HFFc6 (cell line): ENCODE results near the gene ATF7. TPM values are rescaled to one million over a fixed set of nuclear protein-coding genes. Genes with fewer than 3 reads are reported as not detected.
"Not testable (repeated sequence)": the region's sequence is repeated elsewhere in the genome, so short reads cannot be mapped to it uniquely, and the experiment has no call there.

Source experiments
- DNase-seq: peaks from one replicate; pipeline ENCODE4 v3.0.0-alpha.2; 2018
- H3K27ac Mint-ChIP-seq: 2 replicates; pipeline ENCODE4 v1.8.0; 2020; ENCODE audit warnings: mild to moderate bottlenecking, mixed read lengths
- H3K27me3 Mint-ChIP-seq: 2 replicates; pipeline ENCODE4 v1.8.0; 2021; ENCODE audit warnings: mild to moderate bottlenecking, moderate library complexity, mixed read lengths; ENCODE audit not compliant: insufficient read depth
- H3K36me3 Mint-ChIP-seq: 2 replicates; pipeline ENCODE4 v1.8.0; 2021; ENCODE audit warnings: low read depth, mixed read lengths
- H3K4me1 Mint-ChIP-seq: 2 replicates; pipeline ENCODE4 v1.8.0; 2020; ENCODE audit warnings: low read depth, mixed read lengths
- H3K4me3 Mint-ChIP-seq: 2 replicates; pipeline ENCODE4 v1.8.0; 2020; ENCODE audit warnings: mild to moderate bottlenecking, moderate library complexity, mixed read lengths
- H3K9me3 Mint-ChIP-seq: 2 replicates; pipeline ENCODE4 v1.8.0; 2020; ENCODE audit warnings: mild to moderate bottlenecking, mixed read lengths
- total RNA-seq, 6 experiments: library from RNA; stranded (reverse); fragmentation: NEBNext Ultra II Directional; extraction: Animal tissue kit (Norgen Biotek cat#: 25700); gene quantifications; 2 replicates in 1 of 6; 3 replicates in 5 of 6; pipeline ENCODE4 v1.2.3, GENCODE V29; 2021
- TF ChIP-seq, protein P1 (sequence below): fragments of 200-600 bp; sonication (generic); IDR thresholded peaks from 2 replicates; pipeline ENCODE4 v1.5.0; 2021; ENCODE audit warnings: antibody characterized with exemption, mild to moderate bottlenecking

Gene ATF7
- total RNA-seq, 6 experiments from 2014 or later = 23.6 to 32.1 (median 29.8) TPM

DNA sequence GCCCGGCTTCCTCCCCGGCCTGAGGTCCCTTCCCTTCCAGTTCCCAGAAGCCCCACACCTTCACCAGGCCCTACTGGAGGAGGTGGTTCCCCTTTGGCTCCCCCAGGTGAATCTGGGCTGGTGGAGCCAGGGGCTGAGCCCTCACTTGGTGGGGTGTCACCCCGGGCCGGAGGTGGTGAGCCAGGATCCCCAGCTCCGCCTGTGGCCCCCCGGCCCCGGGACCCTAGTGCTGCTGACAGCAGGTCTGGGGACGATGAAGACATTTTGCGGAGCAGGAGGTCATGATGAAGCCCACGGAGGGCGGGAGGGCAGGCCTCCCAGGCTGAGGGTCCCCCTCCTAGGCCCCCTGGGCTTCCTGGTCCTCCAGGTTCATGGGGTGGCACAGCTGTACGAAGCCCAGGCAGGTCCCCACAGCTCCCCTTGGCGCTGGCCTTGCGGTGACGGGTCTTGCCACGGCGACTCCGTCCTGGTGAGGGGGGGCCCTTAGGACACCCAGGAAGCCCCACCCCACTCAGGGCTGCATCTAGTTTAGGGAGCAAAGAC lies 143.5 kb downstream of the ATF7 start:
- Mint-ChIP-seq H3K27me3 (peaks cover 43% of the 10 kb centered on the region), H3K9me3 (no peaks in the 10 kb centered on the region), H3K36me3 (peaks cover 46% of the 10 kb centered on the region), H3K4me3 (no peak overlapping the region; the same call in 1 of the 2 replicates), H3K4me1 (peaks cover 73% of the 10 kb centered on the region), H3K27ac (peak overlapping the region; percentile 81)
- DNase-seq = no peak
- TF ChIP-seq, protein P1, sequence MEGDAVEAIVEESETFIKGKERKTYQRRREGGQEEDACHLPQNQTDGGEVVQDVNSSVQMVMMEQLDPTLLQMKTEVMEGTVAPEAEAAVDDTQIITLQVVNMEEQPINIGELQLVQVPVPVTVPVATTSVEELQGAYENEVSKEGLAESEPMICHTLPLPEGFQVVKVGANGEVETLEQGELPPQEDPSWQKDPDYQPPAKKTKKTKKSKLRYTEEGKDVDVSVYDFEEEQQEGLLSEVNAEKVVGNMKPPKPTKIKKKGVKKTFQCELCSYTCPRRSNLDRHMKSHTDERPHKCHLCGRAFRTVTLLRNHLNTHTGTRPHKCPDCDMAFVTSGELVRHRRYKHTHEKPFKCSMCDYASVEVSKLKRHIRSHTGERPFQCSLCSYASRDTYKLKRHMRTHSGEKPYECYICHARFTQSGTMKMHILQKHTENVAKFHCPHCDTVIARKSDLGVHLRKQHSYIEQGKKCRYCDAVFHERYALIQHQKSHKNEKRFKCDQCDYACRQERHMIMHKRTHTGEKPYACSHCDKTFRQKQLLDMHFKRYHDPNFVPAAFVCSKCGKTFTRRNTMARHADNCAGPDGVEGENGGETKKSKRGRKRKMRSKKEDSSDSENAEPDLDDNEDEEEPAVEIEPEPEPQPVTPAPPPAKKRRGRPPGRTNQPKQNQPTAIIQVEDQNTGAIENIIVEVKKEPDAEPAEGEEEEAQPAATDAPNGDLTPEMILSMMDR = no peak

DNA sequence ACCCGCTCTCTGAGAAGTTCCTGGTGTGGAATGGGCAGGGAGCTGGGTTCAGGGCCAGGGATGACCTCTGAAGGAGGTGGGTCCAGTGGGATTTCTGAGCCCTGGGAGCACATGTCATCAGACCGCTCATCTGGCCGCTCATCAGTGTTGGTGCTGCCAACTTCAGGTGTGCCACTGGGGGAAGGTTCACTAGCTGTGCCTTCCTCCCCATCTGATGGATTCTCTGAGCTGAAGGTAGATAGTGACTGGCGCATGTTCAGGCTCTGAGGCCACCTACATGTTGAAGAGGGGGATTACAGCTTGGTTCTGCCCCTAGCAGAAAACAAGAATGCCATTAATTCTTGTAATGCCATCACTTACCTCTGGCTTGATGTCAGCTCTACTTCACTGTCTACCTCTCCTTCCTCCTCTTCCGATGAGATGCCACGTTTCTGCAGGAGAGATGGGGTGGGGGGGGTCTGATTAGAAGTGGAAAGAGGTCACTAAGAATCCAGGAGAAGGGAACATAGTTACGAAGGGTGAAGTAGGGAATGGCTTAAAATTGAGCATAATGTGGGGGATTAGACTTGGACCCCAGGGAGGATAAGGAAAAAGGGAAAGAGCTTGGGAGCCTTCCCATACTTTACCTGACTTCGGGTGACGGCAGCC lies 144.1 kb downstream of the ATF7 start:
- peak overlapping the region; percentile 76 for H3K4me3 Mint-ChIP-seq
- H3K9me3 Mint-ChIP-seq = no peaks in the 10 kb centered on the region
- peak overlapping the region; percentile 88 for H3K27ac Mint-ChIP-seq
- TF ChIP-seq, protein P1 = peak; percentile 61
- H3K36me3 Mint-ChIP-seq = peaks cover 48% of the 10 kb centered on the region
- H3K4me1 Mint-ChIP-seq = peaks cover 78% of the 10 kb centered on the region
- peaks cover 43% of the 10 kb centered on the region for H3K27me3 Mint-ChIP-seq
- no peak for DNase-seq

DNA sequence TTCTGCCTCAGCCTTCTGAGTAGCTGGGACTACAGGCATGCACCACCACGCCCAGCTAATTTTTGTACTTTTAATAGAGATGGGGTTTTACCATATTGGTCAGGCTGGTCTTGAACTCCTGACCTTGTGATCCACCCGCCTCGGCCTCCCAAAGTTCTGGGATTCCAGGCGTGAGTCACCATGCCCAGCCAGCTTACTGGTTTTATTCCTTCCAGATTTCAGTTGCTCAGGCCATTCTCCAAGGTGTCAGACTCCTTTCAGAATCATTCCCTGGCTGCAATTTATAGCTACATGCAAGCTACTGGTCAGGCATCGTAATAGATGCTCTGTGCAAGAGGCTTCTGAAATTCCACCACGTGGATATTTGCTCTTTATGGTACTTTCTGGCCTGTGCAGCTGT lies 144.7 kb downstream of the ATF7 start:
- DNase-seq = peak; percentile 90
- peaks cover 41% of the 10 kb centered on the region for H3K27me3 Mint-ChIP-seq
- H3K27ac Mint-ChIP-seq = peak overlapping the region; percentile 88
- peak overlapping the region; percentile 76 for H3K4me3 Mint-ChIP-seq
- not testable (repeated sequence) for H3K9me3 Mint-ChIP-seq
- peaks cover 55% of the 10 kb centered on the region for H3K36me3 Mint-ChIP-seq
- H3K4me1 Mint-ChIP-seq = peaks cover 84% of the 10 kb centered on the region

DNA sequence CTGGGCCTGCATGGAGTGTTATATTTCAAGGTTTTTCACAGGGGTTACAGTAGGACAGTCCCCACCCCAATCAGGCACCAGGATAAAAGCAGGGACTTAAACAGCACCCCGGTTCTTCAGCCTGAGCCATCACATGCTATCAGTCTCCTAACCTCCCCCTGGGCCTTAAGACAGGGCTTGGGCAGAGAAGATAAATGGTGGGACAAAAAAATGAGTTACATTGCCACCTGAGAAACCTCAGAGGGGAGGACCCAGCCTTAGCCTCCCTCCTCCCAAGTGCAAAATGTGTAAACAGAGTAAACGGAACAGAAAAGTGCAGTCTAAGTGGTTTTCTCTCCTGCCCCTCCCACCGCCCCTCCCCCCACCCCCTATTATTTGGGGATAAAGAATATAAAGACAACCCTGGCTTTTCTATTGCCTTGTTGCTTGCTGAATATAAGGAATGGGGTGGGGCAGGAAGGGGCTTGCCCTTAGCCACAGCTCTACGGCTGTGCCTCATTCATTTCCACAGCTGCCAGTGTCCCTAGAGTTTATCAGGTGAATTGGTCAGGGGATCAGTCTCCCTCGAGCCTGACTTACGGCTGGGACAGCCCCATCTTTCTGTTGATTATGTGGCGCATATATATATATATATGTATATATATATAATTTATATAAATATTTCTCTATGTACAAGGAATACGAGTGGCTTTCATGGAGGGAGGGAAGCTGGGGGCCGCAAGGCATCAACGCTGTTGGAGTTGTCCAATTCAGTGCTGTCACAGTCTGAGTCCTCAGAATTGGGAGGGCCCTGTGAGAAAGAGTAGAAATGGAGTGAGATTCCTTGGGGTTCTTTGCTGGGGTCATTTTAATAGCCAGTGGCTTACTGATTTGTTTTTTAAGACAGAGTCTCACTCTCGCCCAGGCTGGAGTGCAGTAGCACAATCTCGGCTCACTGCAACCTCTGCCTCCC lies 145.4 kb downstream of the ATF7 start:
- H3K27me3 Mint-ChIP-seq = peaks cover 40% of the 10 kb centered on the region
- peaks cover 91% of the 10 kb centered on the region for H3K4me1 Mint-ChIP-seq
- DNase-seq = no peak
- H3K36me3 Mint-ChIP-seq = peaks cover 61% of the 10 kb centered on the region
- peak overlapping the region; percentile 76 for H3K4me3 Mint-ChIP-seq
- no peaks in the 10 kb centered on the region for H3K9me3 Mint-ChIP-seq
- TF ChIP-seq, protein P1 = no peak
- peak overlapping the region; percentile 88 for H3K27ac Mint-ChIP-seq

GRCh38 chr12:53479331-53479730 lies 146.9 kb downstream of the ATF7 start:
- Mint-ChIP-seq H3K36me3 (peaks cover 63% of the 10 kb centered on the region), H3K4me3 (peak overlapping the region; percentile 53), H3K27me3 (peaks cover 40% of the 10 kb centered on the region), H3K4me1 (peaks cover 93% of the 10 kb centered on the region), H3K9me3 (no peaks in the 10 kb centered on the region), H3K27ac (peak overlapping the region; percentile 73)
- no peak for DNase-seq
- TF ChIP-seq, protein P1 = no peak
